ENCODE results near the gene NDOR1. TPM values are rescaled to one million over a fixed set of nuclear protein-coding genes. Genes with fewer than 3 reads are reported as not detected.

The NDOR1 gene
- total and polyA plus RNA-seq, 2 donors (not counting 3 experiments of a cell fraction or from before 2014, with no cell fraction given): 13.5 to 26.7 TPM

DNA sequence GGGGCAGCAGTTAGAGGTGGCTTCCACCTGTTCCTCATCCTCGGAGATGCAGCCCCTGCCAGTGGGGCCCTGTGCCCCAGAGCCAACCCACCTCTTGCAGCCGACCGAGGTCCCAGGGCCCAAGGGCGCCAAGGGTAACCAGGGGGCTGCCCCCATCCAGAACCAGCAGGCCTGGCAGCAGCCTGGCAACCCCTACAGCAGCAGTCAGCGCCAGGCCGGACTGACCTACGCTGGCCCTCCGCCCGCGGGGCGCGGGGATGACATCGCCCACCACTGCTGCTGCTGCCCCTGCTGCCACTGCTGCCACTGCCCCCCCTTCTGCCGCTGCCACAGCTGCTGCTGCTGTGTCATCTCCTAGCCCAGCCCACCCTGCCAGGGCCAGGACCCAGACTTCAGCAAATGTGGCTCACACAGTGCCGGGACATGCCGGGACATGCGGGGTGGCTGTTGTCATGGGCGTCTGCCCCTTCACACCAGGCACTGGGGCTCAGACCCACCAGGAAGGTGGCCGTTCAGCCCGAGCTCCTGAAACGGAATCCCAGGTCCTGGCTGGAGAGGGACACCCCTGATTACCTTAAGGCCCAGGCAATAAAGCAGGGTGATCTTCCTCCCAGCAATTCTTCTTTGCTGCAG, 20.3 kb downstream of the NDOR1 start:
- Histone ChIP-seq H3K36me3 (ENCODE audit: control insufficient read depth in 2 of 2, extremely low read depth in 1 of 2, insufficient read depth in 2 of 2, low read length in 2 of 2) (no peaks in the 10 kb centered on the region), H3K27ac (ENCODE audit: insufficient read depth, low read depth, low read length) (no peak overlapping the region), H3K27me3 (ENCODE audit: control insufficient read depth in 2 of 2, insufficient read depth in 2 of 2, low read length in 2 of 2) (no peaks in the 10 kb centered on the region), H3K9me3 (replicated peaks; ENCODE audit: control insufficient read depth, insufficient read depth, low read length) (no peaks in the 10 kb centered on the region), H3K9ac (replicated peaks; ENCODE audit: extremely low read depth, insufficient read depth, low read length) (no peak overlapping the region), H2AFZ (ENCODE audit: low read depth, low read length) (no peak overlapping the region), H4K20me1 (replicated peaks; ENCODE audit: control insufficient read depth, extremely low read depth, insufficient read depth, low read length) (no peaks in the 10 kb centered on the region), H3K4me2 (ENCODE audit: insufficient read depth, low read length) (no peak overlapping the region), H3K9me1 (replicated peaks; ENCODE audit: control insufficient read depth, extremely low read depth, insufficient read depth, low read length) (no peaks in the 10 kb centered on the region), H3K4me1 (ENCODE audit: control insufficient read depth, extremely low read depth, insufficient read depth, low read length) (peaks cover 12% of the 10 kb centered on the region), H3K79me2 (ENCODE audit: control insufficient read depth, insufficient read depth, low read length) (no peaks in the 10 kb centered on the region), H3K4me3 (replicated peaks in 1 of 3; ENCODE audit: insufficient read depth in 1 of 3, low read depth in 1 of 3, low read length in 3 of 3) (no peak overlapping the region)
- DNase-seq (ENCODE audit: low read depth, low spot score) (no peak), FAIRE-seq (no peak)
- intact Hi-C loops (cut with micrococcal nuclease) (loop anchor here (2.0 kb wide), 1 partner anchor 49 kb away; no protein-coding TSS in a partner anchor), dilution Hi-C loops (cut with MboI; ENCODE audit: extremely low pct_ligation_motif_present, low sequenced_read_pairs) (no loop called here)
- POLR2A ChIA-PET: no interaction called here
- TF ChIP-seq JUN (IDR thresholded peaks at IDR 0.05; ENCODE audit: borderline replicate concordance, insufficient read depth, insufficient read length, low read depth) (no peak), FOS (IDR thresholded peaks at IDR 0.05; ENCODE audit: borderline replicate concordance, insufficient read depth, low read length) (no peak), POLR2AphosphoS5 (IDR thresholded peaks at IDR 0.05; ENCODE audit: insufficient read depth, low read depth, low read length) (no peak), EZH2 (IDR thresholded peaks at IDR 0.05; ENCODE audit: borderline replicate concordance, low read depth, low read length, severe bottlenecking) (no peak), MYC (IDR thresholded peaks at IDR 0.05; ENCODE audit: low read depth, low read length) (no peak), GATA2 (IDR thresholded peaks at IDR 0.05; ENCODE audit: insufficient read depth, insufficient read length, low read depth, low read length) (no peak), POLR2A (IDR thresholded peaks at IDR 0.05; ENCODE audit: low read depth, low read length) (no peak)
- TF ChIP-seq, protein P1, sequence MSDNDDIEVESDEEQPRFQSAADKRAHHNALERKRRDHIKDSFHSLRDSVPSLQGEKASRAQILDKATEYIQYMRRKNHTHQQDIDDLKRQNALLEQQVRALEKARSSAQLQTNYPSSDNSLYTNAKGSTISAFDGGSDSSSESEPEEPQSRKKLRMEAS (IDR thresholded peaks at IDR 0.05; ENCODE audit: insufficient read depth, insufficient read length): no peak
- TF ChIP-seq, protein P2, sequence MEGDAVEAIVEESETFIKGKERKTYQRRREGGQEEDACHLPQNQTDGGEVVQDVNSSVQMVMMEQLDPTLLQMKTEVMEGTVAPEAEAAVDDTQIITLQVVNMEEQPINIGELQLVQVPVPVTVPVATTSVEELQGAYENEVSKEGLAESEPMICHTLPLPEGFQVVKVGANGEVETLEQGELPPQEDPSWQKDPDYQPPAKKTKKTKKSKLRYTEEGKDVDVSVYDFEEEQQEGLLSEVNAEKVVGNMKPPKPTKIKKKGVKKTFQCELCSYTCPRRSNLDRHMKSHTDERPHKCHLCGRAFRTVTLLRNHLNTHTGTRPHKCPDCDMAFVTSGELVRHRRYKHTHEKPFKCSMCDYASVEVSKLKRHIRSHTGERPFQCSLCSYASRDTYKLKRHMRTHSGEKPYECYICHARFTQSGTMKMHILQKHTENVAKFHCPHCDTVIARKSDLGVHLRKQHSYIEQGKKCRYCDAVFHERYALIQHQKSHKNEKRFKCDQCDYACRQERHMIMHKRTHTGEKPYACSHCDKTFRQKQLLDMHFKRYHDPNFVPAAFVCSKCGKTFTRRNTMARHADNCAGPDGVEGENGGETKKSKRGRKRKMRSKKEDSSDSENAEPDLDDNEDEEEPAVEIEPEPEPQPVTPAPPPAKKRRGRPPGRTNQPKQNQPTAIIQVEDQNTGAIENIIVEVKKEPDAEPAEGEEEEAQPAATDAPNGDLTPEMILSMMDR (IDR thresholded peaks at IDR 0.05; ENCODE audit: extremely low read depth in 1 of 2, insufficient read depth in 1 of 2, low read depth in 1 of 2, low read length in 2 of 2): no peak
- no TSS peak for BruUV-seq (replicated peaks)
- CTCF ChIA-PET: interaction anchor here (0.6 to 6.3 kb wide), 8 partner anchors 11 to 196 kb away, joined by 3 to 63 read pairs (median 12); partner anchors contain the start of genes ANAPC2, NPDC1 and SSNA1

Measured in endothelial cell of umbilical vein (primary cell).